HepG2 (cell line): ENCODE measurements around the gene NEURL3. TPM values are rescaled to one million over a fixed set of nuclear protein-coding genes. Genes with fewer than 3 reads are reported as not detected.

Experiments used
- ATAC-seq: fragments of 200-7000 bp; cut with Tn5 transposase; 3 replicates; pipeline ENCODE4 v1.9.1; 2020; ENCODE audit warnings: mild to moderate bottlenecking, moderate library complexity
- BruUV-seq: library from RNA; stranded (reverse); fragments of 400-500 nt; replicated peaks from 2 replicates; lab custom pipeline; 2021; lab: Mats Ljungman, UMichigan
- CTCF ChIA-PET: fragments of 300-600 bp; formaldehyde crosslinking; extraction: SDS; loops from one replicate; lab custom pipeline; 2021; ENCODE audit warnings: low total read pairs, inconsistent platforms, low intra/inter-chr PET ratio; lab: Yijun Ruan, JAX
- POLR2A ChIA-PET: fragments of 350-600 bp; sonication (Branson Sonifier 250); formaldehyde crosslinking; loops from one replicate; lab custom pipeline; 2020; ENCODE audit warnings: antibody characterized with exemption, inconsistent platforms; lab: Yijun Ruan, JAX
- DNase-seq: peaks from one replicate; pipeline ENCODE4 v3.0.0-alpha.2; 2015; ENCODE audit warnings: low spot score
- FAIRE-seq: peaks from 3 replicates; lab custom pipeline; 2011; peaks lifted over from hg19 to GRCh38; lab: Jason Lieb, UNC
- H2AFZ ChIP-seq: one replicate; pipeline ENCODE4 v1.6.1; 2011; ENCODE audit warnings: low read length, inconsistent platforms
- H3K27ac ChIP-seq: fragments of 300-600 bp; 3 replicates; pipeline ENCODE4 v1.8.0; 2011; ENCODE audit warnings: mixed run types, mild to moderate bottlenecking, mixed read lengths, low read length, inconsistent platforms; ENCODE audit not compliant: insufficient read depth; ENCODE audit errors: extremely low read length
- H3K27me3 ChIP-seq, 2 experiments: fragments of 200-600 bp in 1 of 2; 2 replicates in 1 of 2; 3 replicates in 1 of 2; pipeline versions ENCODE4 v1.6.0 to v1.8.0; 2011; ENCODE audit warnings: low read length in 2 of 2, mild to moderate bottlenecking in 2 of 2, moderate library complexity in 2 of 2, inconsistent platforms in 1 of 2; ENCODE audit not compliant: insufficient read depth in 2 of 2, control insufficient read depth in 1 of 2
- H3K36me3 ChIP-seq, 2 experiments: fragments of 200-600 bp in 1 of 2; replicated peaks in 1 of 2; 2 replicates in 1 of 2; 3 replicates in 1 of 2; pipeline versions ENCODE4 v1.5.1 to v1.8.0; 2011; ENCODE audit warnings: low read length in 2 of 2, inconsistent platforms in 1 of 2; ENCODE audit not compliant: insufficient read depth in 2 of 2, control insufficient read depth in 1 of 2
- H3K4me1 ChIP-seq: 2 replicates; pipeline ENCODE4 v1.5.1; 2012; ENCODE audit warnings: low read length, inconsistent platforms; ENCODE audit not compliant: insufficient read depth
- H3K4me2 ChIP-seq: 2 replicates; pipeline ENCODE4 v1.6.0; 2011; ENCODE audit warnings: low read depth, low read length, inconsistent platforms
- H3K4me3 ChIP-seq, 3 experiments: fragments of 200-600 bp in 1 of 3; sonication (generic), shearing (Covaris generic) in 1 of 3; replicated peaks in 1 of 3; 2 replicates each; pipeline ENCODE4 v1.5.1; 2011 to 2016; ENCODE audit warnings: low read length in 3 of 3, inconsistent platforms in 2 of 3, low read depth in 2 of 3, mild to moderate bottlenecking in 2 of 3, control low read depth in 1 of 3, mixed read lengths in 1 of 3; ENCODE audit not compliant: insufficient read depth in 1 of 3
- H3K79me2 ChIP-seq: one replicate; pipeline ENCODE4 v1.6.1; 2011; ENCODE audit warnings: low read length, inconsistent platforms; ENCODE audit not compliant: insufficient read depth
- H3K9ac ChIP-seq: 2 replicates; pipeline ENCODE4 v1.6.0; 2011; ENCODE audit warnings: mild to moderate bottlenecking, low read depth, low read length, inconsistent platforms; ENCODE audit not compliant: insufficient read depth
- H3K9me3 ChIP-seq: 2 replicates; pipeline ENCODE4 v1.5.1; 2012; ENCODE audit warnings: mild to moderate bottlenecking, low read length
- H4K20me1 ChIP-seq: 2 replicates; pipeline ENCODE4 v1.6.0; 2011; ENCODE audit warnings: inconsistent platforms, mild to moderate bottlenecking, low read length, moderate library complexity; ENCODE audit not compliant: insufficient read depth
- TCF7L2 ChIP-seq: IDR thresholded peaks from 2 replicates; pipeline ENCODE4 v1.6.1; 2011; ENCODE audit warnings: mild to moderate bottlenecking, low read depth, low read length, moderate library complexity
- ZMYM3 ChIP-seq: sonication (generic); formaldehyde crosslinking; IDR thresholded peaks from 2 replicates; pipeline ENCODE4 v1.5.1; 2020; ENCODE audit warnings: mild to moderate bottlenecking, missing genetic modification reagents
- WGBS: methylation state at CpG from one replicate; pipeline ENCODE4 v1.1.6; 2017; ENCODE audit warnings: low lambda C conversion rate; 5-methylcytosine and 5-hydroxymethylcytosine counted together
- in situ Hi-C: cut with HindIII; loops from 2 replicates; pipeline ENCODE4 v1.10.0; 2017; ENCODE audit warnings: low pct_unique_long_range_greater_than_20kb; ENCODE audit not compliant: extremely low pct_ligation_motif_present
- intact Hi-C: fragments of 100-400 bp; cut with micrococcal nuclease; formaldehyde crosslinking; loops from one replicate; pipeline ENCODE4 v1.10.0; 2022; ENCODE audit not compliant: unreplicated experiment
- polyA plus RNA-seq, 8 experiments: library from polyadenylated mRNA; depleted of rRNA in 3 of 8; stranded (reverse) in 7 of 8; unstranded in 1 of 8; fragments of >200 nt; fragmentation: Illumina TruSeq in 4 of 8; extraction: Trizol in 4 of 8; gene quantifications; 2 replicates each; pipeline versions ENCODE4 v1.2.1 to v1.2.3, GENCODE V29; 2011 to 2016; ENCODE audit warnings: low read depth in 4 of 8, missing spikeins in 1 of 8, mixed read lengths in 1 of 8; ENCODE audit not compliant: insufficient read depth in 1 of 8
- total RNA-seq, 5 experiments: library from RNA; depleted of rRNA; stranded (reverse); fragments of >200 nt; fragmentation: Illumina TruSeq; extraction: Trizol; gene quantifications; 2 replicates each; pipeline ENCODE4 v1.2.3, GENCODE V29; 2016; ENCODE audit warnings: low read depth in 1 of 5
- TF ChIP-seq, protein P1 (sequence below): sonication (generic); formaldehyde crosslinking; IDR thresholded peaks from 2 replicates; pipeline ENCODE4 v1.9.0; 2021; ENCODE audit warnings: missing genetic modification reagents, borderline replicate concordance
- TF ChIP-seq, protein P2 (sequence below), 2 experiments: sonication (generic) in 1 of 2; formaldehyde crosslinking in 1 of 2; IDR thresholded peaks; 2 replicates each; pipeline versions ENCODE4 v1.4.0 to v1.6.1; 2016 to 2020; ENCODE audit warnings: borderline replicate concordance in 1 of 2, low read depth in 1 of 2, mild to moderate bottlenecking in 1 of 2, missing genetic modification reagents in 1 of 2
- TF ChIP-seq, protein P3 (sequence below): IDR thresholded peaks from 2 replicates; pipeline ENCODE4 v1.6.1; 2016; ENCODE audit warnings: missing compliant biosample characterization, missing genetic modification reagents, borderline replicate concordance
- TF ChIP-seq, protein P4 (sequence below): sonication (generic); formaldehyde crosslinking; IDR thresholded peaks from 2 replicates; pipeline ENCODE4 v1.5.1; 2020; ENCODE audit warnings: mild to moderate bottlenecking, missing genetic modification reagents, moderate library complexity

NEURL3 gene
- total and polyA plus RNA-seq, 2 of the 13 experiments (the other 11 are each of a cell fraction or from before 2014, with no cell fraction given): 0.16 to 1.2 TPM

DNA sequence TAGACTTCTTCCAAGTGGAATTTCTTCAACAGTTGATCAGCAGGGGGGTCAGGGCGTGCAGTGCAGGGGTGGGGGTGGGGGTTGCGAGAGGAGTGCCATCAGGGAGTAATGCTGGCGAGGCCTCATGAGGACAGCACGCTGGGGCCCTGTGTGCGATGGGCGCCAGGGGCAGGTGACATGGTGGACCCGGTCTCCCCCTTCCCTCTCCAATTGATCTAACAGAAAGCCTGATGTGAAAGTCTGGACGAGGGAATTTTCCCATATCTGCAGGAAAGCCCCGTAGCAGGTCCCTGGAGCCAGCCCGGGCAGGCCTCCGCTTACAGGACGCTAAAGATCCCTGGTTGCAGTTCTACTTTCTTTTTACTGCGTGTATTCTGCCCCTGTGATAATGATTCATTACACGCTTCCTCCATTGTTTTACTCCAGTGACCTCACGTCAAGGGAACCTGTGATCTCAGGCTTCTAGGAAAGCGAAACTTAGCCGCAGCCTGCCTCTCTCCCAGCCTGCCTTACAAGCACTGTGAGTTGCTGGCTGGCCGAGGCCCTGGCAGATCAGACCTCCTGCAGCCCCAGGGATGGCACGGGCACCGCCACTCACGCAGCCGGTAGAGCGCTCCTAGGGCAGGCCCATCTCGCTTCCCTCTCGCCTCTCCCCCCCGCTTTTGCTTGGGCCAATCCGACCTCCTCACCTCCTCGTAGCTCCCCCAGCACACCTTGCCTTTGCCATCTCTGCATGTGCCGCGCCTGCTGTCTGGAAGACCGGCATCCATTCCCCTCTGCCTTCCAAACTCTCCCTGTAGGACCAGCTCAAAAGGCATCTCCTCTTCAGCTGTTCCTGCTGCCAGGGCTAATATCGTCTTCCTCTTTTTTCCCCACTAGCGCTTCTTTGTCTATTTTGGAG lies 19.2 kb downstream of the NEURL3 start:
- ChIA-PET CTCF (no interaction called here), POLR2A (no interaction called here)
- Histone ChIP-seq H3K36me3 (no peaks in the 10 kb centered on the region), H3K4me2 (peak overlapping the region; percentile 93), H3K9ac (peak overlapping the region; percentile 59), H3K27ac (no peak overlapping the region), H4K20me1 (no peaks in the 10 kb centered on the region), H2AFZ (peak overlapping the region; percentile 94), H3K9me3 (no peaks in the 10 kb centered on the region), H3K4me3 (peak overlapping the region; percentile 61 to 72 (median 65)), H3K79me2 (no peaks in the 10 kb centered on the region), H3K4me1 (peaks cover 17% of the 10 kb centered on the region), H3K27me3 (peaks cover 0 to 13% of the 10 kb centered on the region in 2 experiments; a peak in 2 of 5 replicates)
- DNase-seq (peak; percentile 48), ATAC-seq (peak; percentile 91), FAIRE-seq (peak; percentile 39)
- WGBS: 32% methylated on average over 32 of the region's 33 CpGs
- intact Hi-C loops (no loop called here), in situ Hi-C loops (no loop called here)
- no TSS peak for BruUV-seq
- TF ChIP-seq, protein P1, sequence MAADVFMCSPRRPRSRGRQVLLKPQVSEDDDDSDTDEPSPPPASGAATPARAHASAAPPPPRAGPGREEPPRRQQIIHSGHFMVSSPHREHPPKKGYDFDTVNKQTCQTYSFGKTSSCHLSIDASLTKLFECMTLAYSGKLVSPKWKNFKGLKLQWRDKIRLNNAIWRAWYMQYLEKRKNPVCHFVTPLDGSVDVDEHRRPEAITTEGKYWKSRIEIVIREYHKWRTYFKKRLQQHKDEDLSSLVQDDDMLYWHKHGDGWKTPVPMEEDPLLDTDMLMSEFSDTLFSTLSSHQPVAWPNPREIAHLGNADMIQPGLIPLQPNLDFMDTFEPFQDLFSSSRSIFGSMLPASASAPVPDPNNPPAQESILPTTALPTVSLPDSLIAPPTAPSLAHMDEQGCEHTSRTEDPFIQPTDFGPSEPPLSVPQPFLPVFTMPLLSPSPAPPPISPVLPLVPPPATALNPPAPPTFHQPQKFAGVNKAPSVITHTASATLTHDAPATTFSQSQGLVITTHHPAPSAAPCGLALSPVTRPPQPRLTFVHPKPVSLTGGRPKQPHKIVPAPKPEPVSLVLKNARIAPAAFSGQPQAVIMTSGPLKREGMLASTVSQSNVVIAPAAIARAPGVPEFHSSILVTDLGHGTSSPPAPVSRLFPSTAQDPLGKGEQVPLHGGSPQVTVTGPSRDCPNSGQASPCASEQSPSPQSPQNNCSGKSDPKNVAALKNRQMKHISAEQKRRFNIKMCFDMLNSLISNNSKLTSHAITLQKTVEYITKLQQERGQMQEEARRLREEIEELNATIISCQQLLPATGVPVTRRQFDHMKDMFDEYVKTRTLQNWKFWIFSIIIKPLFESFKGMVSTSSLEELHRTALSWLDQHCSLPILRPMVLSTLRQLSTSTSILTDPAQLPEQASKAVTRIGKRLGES: no peak
- TF ChIP-seq, protein P2, sequence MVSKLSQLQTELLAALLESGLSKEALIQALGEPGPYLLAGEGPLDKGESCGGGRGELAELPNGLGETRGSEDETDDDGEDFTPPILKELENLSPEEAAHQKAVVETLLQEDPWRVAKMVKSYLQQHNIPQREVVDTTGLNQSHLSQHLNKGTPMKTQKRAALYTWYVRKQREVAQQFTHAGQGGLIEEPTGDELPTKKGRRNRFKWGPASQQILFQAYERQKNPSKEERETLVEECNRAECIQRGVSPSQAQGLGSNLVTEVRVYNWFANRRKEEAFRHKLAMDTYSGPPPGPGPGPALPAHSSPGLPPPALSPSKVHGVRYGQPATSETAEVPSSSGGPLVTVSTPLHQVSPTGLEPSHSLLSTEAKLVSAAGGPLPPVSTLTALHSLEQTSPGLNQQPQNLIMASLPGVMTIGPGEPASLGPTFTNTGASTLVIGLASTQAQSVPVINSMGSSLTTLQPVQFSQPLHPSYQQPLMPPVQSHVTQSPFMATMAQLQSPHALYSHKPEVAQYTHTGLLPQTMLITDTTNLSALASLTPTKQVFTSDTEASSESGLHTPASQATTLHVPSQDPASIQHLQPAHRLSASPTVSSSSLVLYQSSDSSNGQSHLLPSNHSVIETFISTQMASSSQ (IDR thresholded peaks at IDR 0.05; ENCODE audit: low read depth): no peak
- TF ChIP-seq, protein P2 (CRISPR knock-in tag; IDR thresholded peaks at IDR 0.05; ENCODE audit: borderline replicate concordance): 0 out of 2 replicates have a peak, but pooled peaks have one; percentile 48
- TF ChIP-seq, protein P3, sequence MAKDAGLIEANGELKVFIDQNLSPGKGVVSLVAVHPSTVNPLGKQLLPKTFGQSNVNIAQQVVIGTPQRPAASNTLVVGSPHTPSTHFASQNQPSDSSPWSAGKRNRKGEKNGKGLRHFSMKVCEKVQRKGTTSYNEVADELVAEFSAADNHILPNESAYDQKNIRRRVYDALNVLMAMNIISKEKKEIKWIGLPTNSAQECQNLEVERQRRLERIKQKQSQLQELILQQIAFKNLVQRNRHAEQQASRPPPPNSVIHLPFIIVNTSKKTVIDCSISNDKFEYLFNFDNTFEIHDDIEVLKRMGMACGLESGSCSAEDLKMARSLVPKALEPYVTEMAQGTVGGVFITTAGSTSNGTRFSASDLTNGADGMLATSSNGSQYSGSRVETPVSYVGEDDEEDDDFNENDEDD: no peak; the same call in 1 of the 2 replicates
- TF ChIP-seq ZMYM3 (CRISPR knock-in tag) (peak; percentile 33; the same call in 1 of the 2 replicates), TCF7L2 (no peak)
- TF ChIP-seq, protein P4, sequence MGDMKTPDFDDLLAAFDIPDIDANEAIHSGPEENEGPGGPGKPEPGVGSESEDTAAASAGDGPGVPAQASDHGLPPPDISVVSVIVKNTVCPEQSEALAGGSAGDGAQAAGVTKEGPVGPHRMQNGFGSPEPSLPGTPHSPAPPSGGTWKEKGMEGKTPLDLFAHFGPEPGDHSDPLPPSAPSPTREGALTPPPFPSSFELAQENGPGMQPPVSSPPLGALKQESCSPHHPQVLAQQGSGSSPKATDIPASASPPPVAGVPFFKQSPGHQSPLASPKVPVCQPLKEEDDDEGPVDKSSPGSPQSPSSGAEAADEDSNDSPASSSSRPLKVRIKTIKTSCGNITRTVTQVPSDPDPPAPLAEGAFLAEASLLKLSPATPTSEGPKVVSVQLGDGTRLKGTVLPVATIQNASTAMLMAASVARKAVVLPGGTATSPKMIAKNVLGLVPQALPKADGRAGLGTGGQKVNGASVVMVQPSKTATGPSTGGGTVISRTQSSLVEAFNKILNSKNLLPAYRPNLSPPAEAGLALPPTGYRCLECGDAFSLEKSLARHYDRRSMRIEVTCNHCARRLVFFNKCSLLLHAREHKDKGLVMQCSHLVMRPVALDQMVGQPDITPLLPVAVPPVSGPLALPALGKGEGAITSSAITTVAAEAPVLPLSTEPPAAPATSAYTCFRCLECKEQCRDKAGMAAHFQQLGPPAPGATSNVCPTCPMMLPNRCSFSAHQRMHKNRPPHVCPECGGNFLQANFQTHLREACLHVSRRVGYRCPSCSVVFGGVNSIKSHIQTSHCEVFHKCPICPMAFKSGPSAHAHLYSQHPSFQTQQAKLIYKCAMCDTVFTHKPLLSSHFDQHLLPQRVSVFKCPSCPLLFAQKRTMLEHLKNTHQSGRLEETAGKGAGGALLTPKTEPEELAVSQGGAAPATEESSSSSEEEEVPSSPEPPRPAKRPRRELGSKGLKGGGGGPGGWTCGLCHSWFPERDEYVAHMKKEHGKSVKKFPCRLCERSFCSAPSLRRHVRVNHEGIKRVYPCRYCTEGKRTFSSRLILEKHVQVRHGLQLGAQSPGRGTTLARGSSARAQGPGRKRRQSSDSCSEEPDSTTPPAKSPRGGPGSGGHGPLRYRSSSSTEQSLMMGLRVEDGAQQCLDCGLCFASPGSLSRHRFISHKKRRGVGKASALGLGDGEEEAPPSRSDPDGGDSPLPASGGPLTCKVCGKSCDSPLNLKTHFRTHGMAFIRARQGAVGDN (CRISPR knock-in tag): peak; percentile 81
